SU-DHL-6 (cell line): ENCODE measurements around the gene GMDS.

Source experiments
- H2AFZ ChIP-seq: fragments of 200-600 bp; sonication (generic); 2 replicates; pipeline ENCODE4 v1.6.1; 2014; ENCODE audit warnings: low read depth, mild to moderate bottlenecking, moderate library complexity, mixed read lengths, antibody characterized with exemption, low read length; ENCODE audit not compliant: severe bottlenecking
- H3F3A ChIP-seq: fragments of 200-600 bp; shearing (Covaris generic); 2 replicates; pipeline ENCODE4 v1.6.0; 2016; ENCODE audit warnings: antibody characterized with exemption, mild to moderate bottlenecking; ENCODE audit not compliant: insufficient read depth
- H3K27ac ChIP-seq: fragments of 200-600 bp; sonication (generic); 2 replicates; pipeline ENCODE4 v1.5.1; 2016; ENCODE audit warnings: low read depth, mild to moderate bottlenecking, low read length, moderate library complexity, mixed read lengths
- H3K27me3 ChIP-seq: fragments of 200-600 bp; sonication (generic), shearing (Covaris generic); 2 replicates; pipeline ENCODE4 v1.6.0; 2014; ENCODE audit warnings: mild to moderate bottlenecking, low read length
- H3K36me3 ChIP-seq: fragments of 200-600 bp; sonication (generic); 2 replicates; pipeline ENCODE4 v1.6.1; 2014; ENCODE audit warnings: mild to moderate bottlenecking, low read length, mixed read lengths
- H3K4me2 ChIP-seq: fragments of 300-600, 200-600 bp; shearing (Covaris generic), sonication (generic); 2 replicates; pipeline ENCODE4 v1.6.0; 2014; ENCODE audit warnings: low read length, low read depth, mild to moderate bottlenecking; ENCODE audit not compliant: poor library complexity, severe bottlenecking
- H3K4me3 ChIP-seq: fragments of 200-600 bp; sonication (generic); 2 replicates; pipeline ENCODE4 v1.5.1; 2014; ENCODE audit warnings: antibody characterized with exemption, low read length, mild to moderate bottlenecking, mixed read lengths; ENCODE audit not compliant: insufficient read depth, poor library complexity, severe bottlenecking
- H3K79me2 ChIP-seq: fragments of 200-600 bp; sonication (generic); 2 replicates; pipeline ENCODE4 v1.6.1; 2014; ENCODE audit warnings: mild to moderate bottlenecking, low read length, moderate library complexity; ENCODE audit not compliant: insufficient read depth
- H3K9ac ChIP-seq: fragments of 200-600 bp; sonication (generic); 2 replicates; pipeline ENCODE4 v1.7.0; 2014; ENCODE audit warnings: mild to moderate bottlenecking, low read length
- H3K9me2 ChIP-seq: fragments of 200-600 bp; sonication (generic); replicated peaks from 2 replicates; pipeline ENCODE4 v1.6.1; 2014; ENCODE audit warnings: low read length; ENCODE audit not compliant: insufficient read depth
- H3K9me3 ChIP-seq: fragments of 200-600 bp; sonication (generic); 2 replicates; pipeline ENCODE4 v1.6.1; 2014; ENCODE audit warnings: low read length, mixed read lengths; ENCODE audit not compliant: insufficient read depth
- H4K20me1 ChIP-seq: fragments of 200-600 bp; sonication (generic); 2 replicates; pipeline ENCODE4 v1.6.1; 2014; ENCODE audit warnings: low read depth, mild to moderate bottlenecking, antibody characterized with exemption, low read length, moderate library complexity, mixed read lengths
- EZH2phosphoT487 ChIP-seq: fragments of 200-600 bp; sonication (generic), shearing (Covaris generic); conservative IDR thresholded peaks from 2 replicates; pipeline ENCODE4 v1.6.1; 2018; ENCODE audit warnings: mild to moderate bottlenecking, antibody characterized with exemption, low read length, moderate library complexity, mixed read lengths
- TF ChIP-seq, protein P1 (sequence below): fragments of 200-600 bp; sonication (generic); IDR thresholded peaks from one replicate; pipeline ENCODE4 v1.5.1; 2017; ENCODE audit warnings: antibody characterized with exemption, mild to moderate bottlenecking, low read length, moderate library complexity; ENCODE audit not compliant: insufficient read depth, poor library complexity, severe bottlenecking

GMDS gene

DNA sequence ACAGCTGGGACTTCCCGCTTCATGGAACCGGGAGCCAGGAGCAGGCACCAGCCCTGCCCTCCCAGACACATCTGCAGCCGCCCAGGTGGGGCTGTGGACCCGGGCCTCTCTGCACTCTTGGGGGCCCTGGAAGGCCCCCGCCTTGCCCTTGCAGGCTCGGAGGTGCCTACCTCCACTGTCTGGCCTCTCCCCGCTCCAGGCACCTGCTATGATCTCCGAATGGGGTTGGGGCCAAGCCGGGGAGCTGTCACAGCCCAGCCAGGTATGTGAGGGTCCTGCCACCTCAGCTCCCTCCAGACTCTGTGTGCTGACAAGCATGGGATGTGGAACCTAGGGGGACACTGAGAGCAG lies 54.0 kb downstream of the GMDS start:
- Histone ChIP-seq H3K27ac (no peak overlapping the region), H3K79me2 (no peaks in the 10 kb centered on the region), H3K9ac (no peak overlapping the region), H3K36me3 (no peaks in the 10 kb centered on the region), H3K27me3 (no peaks in the 10 kb centered on the region), H2AFZ (no peak overlapping the region), H3F3A (no peaks in the 10 kb centered on the region), H4K20me1 (peaks cover 18% of the 10 kb centered on the region; the same call in 1 of the 2 replicates), H3K9me2 (no peaks in the 10 kb centered on the region), H3K9me3 (peaks cover 15% of the 10 kb centered on the region; the same call in 1 of the 2 replicates), H3K4me2 (no peak overlapping the region), H3K4me3 (no peak overlapping the region)
- TF ChIP-seq, protein P1, sequence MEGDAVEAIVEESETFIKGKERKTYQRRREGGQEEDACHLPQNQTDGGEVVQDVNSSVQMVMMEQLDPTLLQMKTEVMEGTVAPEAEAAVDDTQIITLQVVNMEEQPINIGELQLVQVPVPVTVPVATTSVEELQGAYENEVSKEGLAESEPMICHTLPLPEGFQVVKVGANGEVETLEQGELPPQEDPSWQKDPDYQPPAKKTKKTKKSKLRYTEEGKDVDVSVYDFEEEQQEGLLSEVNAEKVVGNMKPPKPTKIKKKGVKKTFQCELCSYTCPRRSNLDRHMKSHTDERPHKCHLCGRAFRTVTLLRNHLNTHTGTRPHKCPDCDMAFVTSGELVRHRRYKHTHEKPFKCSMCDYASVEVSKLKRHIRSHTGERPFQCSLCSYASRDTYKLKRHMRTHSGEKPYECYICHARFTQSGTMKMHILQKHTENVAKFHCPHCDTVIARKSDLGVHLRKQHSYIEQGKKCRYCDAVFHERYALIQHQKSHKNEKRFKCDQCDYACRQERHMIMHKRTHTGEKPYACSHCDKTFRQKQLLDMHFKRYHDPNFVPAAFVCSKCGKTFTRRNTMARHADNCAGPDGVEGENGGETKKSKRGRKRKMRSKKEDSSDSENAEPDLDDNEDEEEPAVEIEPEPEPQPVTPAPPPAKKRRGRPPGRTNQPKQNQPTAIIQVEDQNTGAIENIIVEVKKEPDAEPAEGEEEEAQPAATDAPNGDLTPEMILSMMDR = no peak
- no peak for TF ChIP-seq EZH2phosphoT487

DNA sequence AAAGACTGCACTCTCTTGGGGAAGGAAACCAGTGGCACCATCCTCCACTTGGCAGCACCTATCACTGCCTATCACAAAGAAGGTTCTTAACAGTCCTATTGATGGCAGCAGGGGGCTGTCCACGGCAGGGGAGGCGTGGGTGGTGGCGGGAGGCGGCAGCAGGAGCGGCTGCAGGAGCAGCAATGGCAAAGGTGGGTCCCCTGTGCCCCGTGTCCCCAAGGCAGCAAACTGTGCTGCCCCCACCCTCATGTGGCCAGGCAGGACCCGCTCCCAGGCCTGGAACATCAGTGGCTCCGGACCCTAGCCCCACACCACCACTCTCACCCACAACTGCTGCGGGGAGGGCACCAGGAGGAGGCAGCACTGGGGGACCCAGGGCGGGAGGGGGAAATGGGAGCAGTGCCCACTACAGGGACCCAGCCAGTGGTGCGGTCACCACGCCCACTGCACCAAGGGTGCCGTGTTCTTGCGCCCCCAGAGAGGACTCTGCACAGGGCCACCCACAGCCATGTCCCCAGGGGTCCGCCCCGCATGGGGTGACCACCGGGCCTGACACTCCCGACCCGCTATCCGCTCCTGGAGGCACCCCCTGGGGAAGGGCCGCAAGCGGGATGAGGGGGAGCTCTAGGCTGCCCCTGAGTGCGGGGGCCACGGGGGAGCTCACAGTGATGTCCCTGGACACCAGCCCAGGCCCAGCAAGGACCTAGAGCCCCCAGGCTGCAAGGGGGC lies 54.6 kb downstream of the GMDS start:
- no peak overlapping the region for H3K27ac ChIP-seq
- no peak overlapping the region for H3K9ac ChIP-seq
- no peaks in the 10 kb centered on the region for H3K9me2 ChIP-seq
- H3K4me3 ChIP-seq = no peak overlapping the region
- peaks cover 15% of the 10 kb centered on the region; the same call in 1 of the 2 replicates for H3K9me3 ChIP-seq
- H4K20me1 ChIP-seq = peaks cover 17% of the 10 kb centered on the region; the same call in 1 of the 2 replicates
- no peak overlapping the region for H3K4me2 ChIP-seq
- no peaks in the 10 kb centered on the region for H3K36me3 ChIP-seq
- H3K79me2 ChIP-seq = no peaks in the 10 kb centered on the region
- no peak for TF ChIP-seq EZH2phosphoT487
- TF ChIP-seq, protein P1 = no peak
- H3F3A ChIP-seq = no peaks in the 10 kb centered on the region
- no peak overlapping the region for H2AFZ ChIP-seq
- H3K27me3 ChIP-seq = no peaks in the 10 kb centered on the region

DNA sequence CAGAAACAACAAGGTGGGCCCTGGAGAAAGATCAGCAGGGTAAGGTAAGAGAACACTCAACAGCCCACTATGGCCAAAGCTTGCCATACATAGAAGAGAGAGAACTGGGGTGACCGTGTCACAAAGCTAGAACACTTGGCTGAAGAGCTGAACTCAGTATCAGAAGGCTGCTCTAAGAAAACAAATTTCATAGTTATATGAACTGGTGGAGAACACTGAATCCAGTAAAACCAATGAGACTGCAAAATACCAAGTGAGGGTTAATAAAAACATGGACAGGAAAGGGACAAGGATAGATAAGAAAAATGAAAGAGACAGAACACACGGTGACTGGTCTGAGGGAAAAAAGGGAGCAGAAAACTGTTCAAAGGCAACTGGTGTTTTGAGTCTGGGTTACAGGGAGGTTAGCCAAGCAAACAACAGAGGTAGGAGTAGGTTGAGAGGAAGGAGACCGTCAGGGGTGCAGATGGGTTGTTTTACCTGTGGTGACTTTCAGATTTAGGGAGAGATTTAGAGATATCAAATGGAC lies 56.5 kb downstream of the GMDS start:
- no peak overlapping the region for H3K4me3 ChIP-seq
- no peaks in the 10 kb centered on the region for H3K9me2 ChIP-seq
- no peak overlapping the region for H3K4me2 ChIP-seq
- peaks cover 15% of the 10 kb centered on the region; the same call in 1 of the 2 replicates for H3K9me3 ChIP-seq
- H3K27me3 ChIP-seq = no peaks in the 10 kb centered on the region
- no peaks in the 10 kb centered on the region for H3K79me2 ChIP-seq
- peaks cover 9% of the 10 kb centered on the region; the same call in 1 of the 2 replicates for H4K20me1 ChIP-seq
- H2AFZ ChIP-seq = no peak overlapping the region
- no peak for TF ChIP-seq EZH2phosphoT487
- TF ChIP-seq, protein P1 = no peak
- no peak overlapping the region for H3K27ac ChIP-seq
- no peak overlapping the region for H3K9ac ChIP-seq
- H3K36me3 ChIP-seq = no peaks in the 10 kb centered on the region
- no peaks in the 10 kb centered on the region for H3F3A ChIP-seq
